Mesenchymal stem cell (in vitro differentiated cells and primary cell): Measurements from ENCODE around the gene RREB1.

Experiments used
- DNase-seq: peaks from one replicate; pipeline ENCODE4 v3.0.0-alpha.2; 2013
- H2AFZ ChIP-seq: one replicate; pipeline ENCODE4 v1.6.1; 2013; ENCODE audit warnings: low read depth, mild to moderate bottlenecking, control low read depth, inconsistent platforms, low read length, moderate library complexity
- H2AK5ac ChIP-seq: 2 replicates; pipeline ENCODE4 v1.6.1; 2013; ENCODE audit warnings: low read length, moderate library complexity, mild to moderate bottlenecking, inconsistent platforms; ENCODE audit not compliant: severe bottlenecking
- H2BK120ac ChIP-seq: one replicate; pipeline ENCODE4 v1.6.1; 2013; ENCODE audit warnings: low read depth, mild to moderate bottlenecking, inconsistent platforms, low read length, moderate library complexity
- H2BK12ac ChIP-seq, 2 experiments: one replicate each; pipeline ENCODE4 v1.6.1; 2013; ENCODE audit warnings: inconsistent platforms in 2 of 2, low read length in 2 of 2, mild to moderate bottlenecking in 2 of 2, moderate library complexity in 2 of 2, control low read depth in 1 of 2
- H2BK15ac ChIP-seq: one replicate; pipeline ENCODE4 v1.6.1; 2013; ENCODE audit warnings: mild to moderate bottlenecking, low read depth, inconsistent platforms; ENCODE audit not compliant: poor library complexity, severe bottlenecking
- H2BK5ac ChIP-seq: 2 replicates; pipeline ENCODE4 v1.6.1; 2013; ENCODE audit warnings: low read depth, mild to moderate bottlenecking, low read length, control low read depth, inconsistent platforms; ENCODE audit not compliant: poor library complexity, severe bottlenecking
- H3K14ac ChIP-seq, 2 experiments: one replicate each; pipeline ENCODE4 v1.6.1; 2013; ENCODE audit warnings: inconsistent platforms in 2 of 2, low read length in 2 of 2, control low read depth in 1 of 2, mild to moderate bottlenecking in 1 of 2, moderate library complexity in 1 of 2
- H3K18ac ChIP-seq, 2 experiments: one replicate each; pipeline ENCODE4 v1.6.1; 2013; ENCODE audit warnings: inconsistent platforms in 2 of 2, low read length in 2 of 2, control low read depth in 1 of 2, low read depth in 1 of 2, mild to moderate bottlenecking in 1 of 2
- H3K23ac ChIP-seq, 2 experiments: one replicate each; pipeline ENCODE4 v1.6.1; 2013; ENCODE audit warnings: inconsistent platforms in 2 of 2, low read length in 2 of 2, mild to moderate bottlenecking in 2 of 2, moderate library complexity in 2 of 2, control low read depth in 1 of 2
- H3K27ac ChIP-seq: 2 replicates; pipeline ENCODE4 v1.5.1; 2013; ENCODE audit warnings: mild to moderate bottlenecking, moderate library complexity, low read length, control low read depth, inconsistent platforms; ENCODE audit not compliant: poor library complexity, severe bottlenecking
- H3K27me3 ChIP-seq, 2 experiments: 2 replicates each; pipeline versions ENCODE4 v1.6.1 to v1.7.0; 2013; ENCODE audit warnings: low read length in 2 of 2, mild to moderate bottlenecking in 2 of 2, moderate library complexity in 2 of 2, control low read depth in 1 of 2, inconsistent platforms in 1 of 2; ENCODE audit not compliant: control insufficient read depth in 1 of 2, insufficient read depth in 1 of 2
- H3K36me3 ChIP-seq, 2 experiments: 2 replicates each; pipeline versions ENCODE4 v1.6.1 to v1.7.0; 2013; ENCODE audit warnings: low read length in 2 of 2, control low read depth in 1 of 2, inconsistent platforms in 1 of 2, low read depth in 1 of 2, mild to moderate bottlenecking in 1 of 2; ENCODE audit not compliant: insufficient read depth in 2 of 2, control insufficient read depth in 1 of 2
- H3K4ac ChIP-seq, 2 experiments: one replicate each; pipeline ENCODE4 v1.6.1; 2013; ENCODE audit warnings: inconsistent platforms in 2 of 2, low read length in 2 of 2, mild to moderate bottlenecking in 2 of 2, moderate library complexity in 2 of 2, control low read depth in 1 of 2, low read depth in 1 of 2
- H3K4me1 ChIP-seq: 2 replicates; pipeline ENCODE4 v1.6.1; 2013; ENCODE audit warnings: low read depth, low read length, control low read depth; ENCODE audit not compliant: control insufficient read depth, insufficient read depth
- H3K4me2 ChIP-seq: 2 replicates; pipeline ENCODE4 v1.6.1; 2013; ENCODE audit warnings: low read length, mild to moderate bottlenecking, inconsistent platforms; ENCODE audit not compliant: poor library complexity, severe bottlenecking
- H3K4me3 ChIP-seq, 2 experiments: 2 replicates each; pipeline versions ENCODE4 v1.5.1 to v1.7.0; 2013; ENCODE audit warnings: low read length in 2 of 2, mild to moderate bottlenecking in 2 of 2, control low read depth in 1 of 2, low read depth in 1 of 2; ENCODE audit not compliant: insufficient read depth in 1 of 2
- H3K79me1 ChIP-seq: replicated peaks from 2 replicates; pipeline ENCODE4 v1.6.1; 2013; ENCODE audit warnings: mild to moderate bottlenecking, control low read depth, low read length, inconsistent platforms; ENCODE audit not compliant: poor library complexity, severe bottlenecking
- H3K9ac ChIP-seq: 2 replicates; pipeline ENCODE4 v1.7.0; 2013; ENCODE audit warnings: mild to moderate bottlenecking, low read length, moderate library complexity
- H3K9me3 ChIP-seq: 2 replicates; pipeline ENCODE4 v1.7.0; 2013; ENCODE audit warnings: mild to moderate bottlenecking, low read length; ENCODE audit not compliant: control insufficient read depth
- H4K8ac ChIP-seq: one replicate; pipeline ENCODE4 v1.6.1; 2013; ENCODE audit warnings: inconsistent platforms, mild to moderate bottlenecking, low read length, moderate library complexity
- H4K91ac ChIP-seq: one replicate; pipeline ENCODE4 v1.6.1; 2013; ENCODE audit warnings: mild to moderate bottlenecking, low read length, inconsistent platforms
- WGBS: methylation state at CpG from one replicate; pipeline ENCODE4 v1.1.7; 2013; ENCODE audit warnings: mixed read lengths; 5-methylcytosine and 5-hydroxymethylcytosine counted together

RREB1 gene

DNA sequence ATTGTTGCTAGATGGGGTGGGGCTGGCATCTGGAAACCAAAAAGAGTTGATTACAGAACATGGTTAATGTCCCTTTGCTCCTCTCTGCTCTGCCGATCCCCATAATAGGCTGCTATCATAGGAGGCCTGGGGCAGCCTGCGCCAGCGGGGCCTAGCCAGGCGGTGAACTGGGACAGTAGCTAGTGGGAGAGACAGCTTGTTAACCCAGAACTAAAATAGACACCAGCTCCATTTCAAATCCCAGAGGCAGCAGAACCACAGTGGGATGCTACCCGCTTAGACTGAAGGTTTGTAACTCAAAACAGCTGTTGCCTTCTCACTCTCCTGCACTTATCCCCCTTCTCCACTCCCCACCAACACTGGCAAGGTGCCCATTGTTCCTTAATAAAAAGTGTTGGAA lies 106.7 kb downstream of the RREB1 start:
- H4K91ac ChIP-seq = no peak overlapping the region
- H3K14ac ChIP-seq = no peak overlapping the region
- no peak overlapping the region for H2BK15ac ChIP-seq
- no peak overlapping the region for H3K27ac ChIP-seq
- H3K23ac ChIP-seq = peak overlapping the region in 1 of 2 experiments; percentile 59
- H3K27me3 ChIP-seq = no peaks in the 10 kb centered on the region
- H3K4ac ChIP-seq = no peak overlapping the region
- no peak overlapping the region for H2BK12ac ChIP-seq
- H2BK5ac ChIP-seq = no peak overlapping the region
- H3K4me1 ChIP-seq = peaks cover 24% of the 10 kb centered on the region
- no peak overlapping the region for H3K4me2 ChIP-seq
- no peak overlapping the region for H2AK5ac ChIP-seq
- no peak overlapping the region for H3K4me3 ChIP-seq
- H4K8ac ChIP-seq = no peak overlapping the region
- no peak for DNase-seq
- H2BK120ac ChIP-seq = no peak overlapping the region
- H3K18ac ChIP-seq = no peak overlapping the region
- H3K36me3 ChIP-seq = peaks cover 35 to 91% of the 10 kb centered on the region in 2 experiments
- H3K9me3 ChIP-seq = no peaks in the 10 kb centered on the region
- H3K9ac ChIP-seq = no peak overlapping the region
- H2AFZ ChIP-seq = no peak overlapping the region
- WGBS = 92% methylated on average over 5 of the region's 5 CpGs
- H3K79me1 ChIP-seq = peaks cover 25% of the 10 kb centered on the region

DNA sequence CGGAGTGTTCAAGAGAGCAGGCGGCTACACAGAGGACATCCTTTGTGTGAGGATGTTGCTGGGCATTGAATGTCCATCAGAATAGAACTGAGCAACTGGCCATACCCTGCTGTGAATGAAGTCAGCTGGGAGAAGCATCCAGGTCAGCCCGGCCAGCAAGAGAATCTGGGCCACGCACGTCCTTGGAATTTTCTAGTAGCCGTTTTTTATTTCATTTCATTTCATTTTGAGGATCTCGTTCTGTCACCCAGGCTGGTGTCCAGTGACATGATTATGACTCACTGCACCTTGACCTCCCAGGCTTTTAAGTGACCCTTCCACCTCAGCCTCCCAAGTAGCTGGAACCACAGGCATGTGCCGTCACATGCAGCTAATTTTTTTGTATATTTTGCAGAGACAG lies 107.4 kb downstream of the RREB1 start:
- Histone ChIP-seq H2AK5ac (no peak overlapping the region), H3K27me3 (no peaks in the 10 kb centered on the region), H2BK120ac (no peak overlapping the region), H2AFZ (no peak overlapping the region), H3K4me3 (no peak overlapping the region), H3K23ac (no peak overlapping the region), H3K14ac (no peak overlapping the region), H2BK12ac (no peak overlapping the region), H3K36me3 (peaks cover 40 to 91% of the 10 kb centered on the region in 2 experiments), H3K9me3 (no peaks in the 10 kb centered on the region), H3K4ac (no peak overlapping the region), H3K18ac (no peak overlapping the region), H3K79me1 (peaks cover 31% of the 10 kb centered on the region), H3K27ac (no peak overlapping the region), H4K8ac (no peak overlapping the region), H3K9ac (no peak overlapping the region), H3K4me1 (peaks cover 24% of the 10 kb centered on the region), H4K91ac (peak overlapping the region; percentile 52), H3K4me2 (no peak overlapping the region), H2BK5ac (no peak overlapping the region), H2BK15ac (no peak overlapping the region)
- WGBS = 48% methylated on average over 8 of the region's 8 CpGs
- DNase-seq = peak; percentile 47

DNA sequence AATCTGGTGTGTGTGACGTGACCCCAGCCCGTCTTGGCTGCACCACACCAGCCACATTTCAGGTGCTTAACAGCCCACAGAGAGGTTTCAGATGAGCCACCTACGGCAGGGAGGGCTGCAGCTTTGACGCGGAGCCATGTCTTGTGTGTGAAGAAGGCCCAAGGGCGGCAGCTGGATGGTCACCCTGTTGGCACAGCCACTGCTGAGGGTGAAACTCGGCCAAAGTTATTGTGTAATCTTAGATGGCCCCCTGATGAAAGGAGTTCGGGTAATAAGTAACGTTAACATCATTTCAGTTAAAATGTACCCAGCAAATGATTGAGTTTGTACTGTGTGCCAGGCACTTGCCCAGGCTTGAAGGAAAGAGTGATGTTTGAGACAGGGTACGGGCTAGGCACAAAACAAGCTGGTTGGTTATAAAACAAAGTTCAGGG lies 108.1 kb downstream of the RREB1 start:
- WGBS = 87% methylated on average over 10 of the region's 10 CpGs
- Histone ChIP-seq H2BK120ac (no peak overlapping the region), H2AFZ (no peak overlapping the region), H3K14ac (no peak overlapping the region), H3K4me2 (no peak overlapping the region), H3K9me3 (no peaks in the 10 kb centered on the region), H2BK15ac (no peak overlapping the region), H2BK12ac (no peak overlapping the region), H3K4me1 (peaks cover 24% of the 10 kb centered on the region), H3K4ac (no peak overlapping the region), H3K79me1 (peaks cover 33% of the 10 kb centered on the region), H4K91ac (no peak overlapping the region), H3K9ac (no peak overlapping the region), H2BK5ac (no peak overlapping the region), H2AK5ac (no peak overlapping the region), H3K18ac (peak overlapping the region in 1 of 2 experiments; percentile 5), H3K27ac (no peak overlapping the region), H3K23ac (no peak overlapping the region), H4K8ac (no peak overlapping the region), H3K27me3 (no peaks in the 10 kb centered on the region), H3K4me3 (no peak overlapping the region), H3K36me3 (peaks cover 41 to 85% of the 10 kb centered on the region in 2 experiments)
- no peak for DNase-seq

DNA sequence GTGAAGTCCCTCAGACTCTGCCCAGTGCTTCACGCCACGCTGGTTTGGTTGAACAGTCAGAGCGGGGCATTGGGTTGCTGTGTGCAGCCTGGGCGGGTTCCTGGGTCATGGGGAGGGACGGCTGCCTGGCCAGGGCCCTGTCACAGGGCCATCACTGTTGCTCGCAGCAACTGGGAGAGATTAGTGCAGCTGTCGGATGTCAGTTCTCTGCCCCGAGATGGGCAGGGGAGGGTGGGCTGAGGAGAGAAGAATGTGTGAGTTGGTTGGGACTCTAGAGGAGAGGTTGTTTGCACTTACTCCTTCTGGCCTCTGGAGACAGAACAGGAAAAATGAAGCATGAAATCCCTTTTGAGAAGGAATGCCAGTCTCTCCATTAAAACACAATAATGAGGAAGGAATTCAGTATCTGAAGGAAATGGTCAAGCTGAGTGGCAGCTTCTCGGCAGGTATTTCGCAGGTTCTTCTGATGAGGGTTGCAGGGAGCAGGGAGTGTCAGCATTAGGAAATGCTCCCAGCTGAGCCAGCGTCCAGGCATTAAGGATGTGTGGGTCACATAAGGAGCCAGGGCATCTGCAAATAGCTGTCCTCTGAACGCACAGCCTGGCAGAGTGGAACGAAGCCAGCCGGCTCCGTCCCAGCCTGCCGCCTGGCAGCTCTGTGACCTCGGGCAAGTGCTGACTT lies 109.3 kb downstream of the RREB1 start:
- 93% methylated on average over 16 of the region's 17 CpGs for WGBS
- no peak overlapping the region for H3K4ac ChIP-seq
- H3K18ac ChIP-seq = no peak overlapping the region
- no peak overlapping the region for H3K9ac ChIP-seq
- H3K23ac ChIP-seq = no peak overlapping the region
- peaks cover 34 to 81% of the 10 kb centered on the region in 2 experiments for H3K36me3 ChIP-seq
- peak overlapping the region; percentile 27 for H2AK5ac ChIP-seq
- peaks cover 24% of the 10 kb centered on the region for H3K4me1 ChIP-seq
- H2AFZ ChIP-seq = no peak overlapping the region
- no peak overlapping the region for H2BK15ac ChIP-seq
- H3K4me3 ChIP-seq = no peak overlapping the region
- no peak overlapping the region for H3K27ac ChIP-seq
- no peak for DNase-seq
- no peaks in the 10 kb centered on the region for H3K9me3 ChIP-seq
- peaks cover 35% of the 10 kb centered on the region for H3K79me1 ChIP-seq
- H2BK5ac ChIP-seq = no peak overlapping the region
- no peak overlapping the region for H3K14ac ChIP-seq
- H4K91ac ChIP-seq = no peak overlapping the region
- no peak overlapping the region for H3K4me2 ChIP-seq
- H2BK12ac ChIP-seq = no peak overlapping the region
- no peaks in the 10 kb centered on the region for H3K27me3 ChIP-seq
- no peak overlapping the region for H4K8ac ChIP-seq
- no peak overlapping the region for H2BK120ac ChIP-seq
